D721Med (cell line): Measurements from ENCODE around the gene GPHN.

Source experiments
- DNase-seq: peaks from one replicate; pipeline ENCODE4 v3.0.0; 2011; ENCODE audit warnings: low spot score; ENCODE audit not compliant: insufficient read length
- FAIRE-seq: peaks from 2 replicates; lab custom pipeline; 2011; peaks lifted over from hg19 to GRCh38; lab: Jason Lieb, UNC
- CTCF ChIP-seq: IDR thresholded peaks from 2 replicates; pipeline ENCODE4 v1.5.1; 2012; ENCODE audit warnings: mild to moderate bottlenecking, control low read depth; ENCODE audit not compliant: insufficient read depth; ENCODE audit errors: missing control alignments

GPHN gene

DNA sequence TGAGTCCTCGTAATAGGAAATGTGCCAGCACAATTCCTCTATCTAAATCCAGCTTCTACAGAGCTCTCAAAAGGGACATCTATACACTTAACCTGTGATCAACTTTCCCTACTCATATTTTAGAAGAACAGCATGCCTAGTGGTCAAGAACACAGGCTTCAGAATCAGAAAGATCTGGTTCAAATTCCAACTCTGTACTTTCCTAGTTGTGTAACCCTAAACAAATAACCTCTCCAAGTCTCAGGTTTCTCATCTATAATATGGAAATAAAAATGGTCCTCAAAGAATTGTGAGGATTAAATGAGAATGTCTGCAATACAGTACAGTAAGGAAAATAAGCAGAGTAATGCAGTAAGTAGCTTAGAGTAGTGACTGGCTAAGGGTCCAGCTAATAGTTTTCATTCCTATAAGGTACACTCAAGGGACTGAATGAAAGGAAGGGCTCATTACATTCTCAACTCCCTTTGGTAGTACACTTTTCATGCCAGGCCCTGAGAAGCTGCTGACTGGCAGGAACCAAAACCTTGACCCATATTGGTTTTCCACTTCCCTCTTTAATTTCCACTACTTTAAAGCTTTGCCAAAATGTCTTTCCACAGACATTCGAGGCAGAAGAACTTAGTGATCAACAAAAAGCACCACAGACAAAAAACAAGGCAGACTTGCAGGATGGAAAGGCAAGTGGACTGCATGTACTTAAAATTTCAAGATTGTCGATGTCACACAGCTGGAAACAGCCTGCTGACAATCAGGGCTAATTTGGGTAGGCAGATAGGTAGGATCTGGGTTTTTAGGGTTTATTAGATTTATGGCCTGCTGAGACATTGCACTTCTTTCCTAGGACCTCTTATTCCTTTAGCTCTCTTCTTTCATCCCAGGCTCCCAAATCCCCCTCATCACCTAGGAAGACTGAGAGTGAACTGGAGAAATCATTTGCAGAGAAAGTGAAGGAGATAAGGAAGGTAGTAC is 17.5 kb upstream of the GPHN start:
- no peak for TF ChIP-seq CTCF
- FAIRE-seq = no peak
- DNase-seq = no peak

- FAIRE-seq = no peak
- no peak for TF ChIP-seq CTCF
- DNase-seq = no peak
These were observed 14.2 kb upstream of the GPHN start for GRCh38 chr14:66493750-66494149.

DNA sequence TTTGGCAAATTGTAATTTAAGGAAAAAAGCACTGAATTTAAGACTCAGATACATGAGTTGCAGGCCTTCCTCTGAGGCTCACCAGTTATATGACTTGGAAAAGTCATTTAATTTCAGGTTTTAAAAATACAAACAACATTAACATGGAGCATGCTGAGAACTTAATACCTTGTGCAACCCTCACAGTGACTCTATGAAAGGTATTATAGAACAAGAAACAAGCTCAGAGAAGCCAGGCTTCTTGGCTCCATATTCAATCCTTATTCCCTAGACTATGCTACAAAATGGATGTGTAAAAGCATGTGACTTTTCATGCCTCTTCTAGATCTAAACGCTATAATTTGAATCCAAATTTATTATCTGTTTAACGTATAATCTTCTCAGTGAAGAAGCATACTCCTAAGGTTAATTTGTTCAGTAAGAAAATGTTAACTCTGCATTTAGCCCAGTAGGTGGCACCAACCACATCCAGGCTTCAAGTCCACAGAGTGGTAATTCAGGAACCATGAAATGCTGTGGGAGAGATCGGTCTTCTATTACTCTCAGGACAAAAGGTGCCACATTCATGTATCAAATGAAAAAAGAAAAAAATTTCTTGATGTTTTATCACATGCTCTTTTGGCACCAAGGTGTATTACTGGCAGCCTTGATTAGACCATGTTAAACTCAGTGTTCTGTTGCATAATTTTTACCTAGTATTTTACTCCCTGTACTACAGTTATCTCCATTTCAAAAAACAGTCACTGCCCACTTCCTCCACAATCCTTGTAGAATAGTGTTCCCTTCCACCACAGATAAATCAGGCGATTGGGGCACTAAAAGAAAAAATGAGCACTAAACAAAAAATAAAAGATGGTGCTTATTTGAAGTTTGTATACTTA is 12.5 kb upstream of the GPHN start:
- TF ChIP-seq CTCF = peak; percentile 91
- peak; percentile 94 for FAIRE-seq
- no peak for DNase-seq

GRCh38 chr14:66496188-66496807 is 11.6 kb upstream of the GPHN start:
- DNase-seq = no peak
- TF ChIP-seq CTCF = no peak
- no peak for FAIRE-seq

- FAIRE-seq = no peak
These were observed 11.0 kb upstream of the GPHN start for GRCh38 chr14:66496911-66497310.

GRCh38 chr14:66498311-66498710 is 9.6 kb upstream of the GPHN start:
- DNase-seq (no peak), FAIRE-seq (no peak)
- no peak for TF ChIP-seq CTCF

More at GRCh38 chr14:66496911-66497310, 11.0 kb upstream of the GPHN start:
- DNase-seq = no peak
- TF ChIP-seq CTCF = no peak
